NCI-H1105 treated with DMSO at 0.1 percent for 48 hours (cell line): ENCODE results near the gene TEKT5.
"Not testable (repeated sequence)": the region's sequence is repeated elsewhere in the genome, so short reads cannot be mapped to it uniquely, and the experiment has no call there.

Experiments used
- DNase-seq: peaks from one replicate; lab custom pipeline; 2025; lab: John Stamatoyannopoulos, UW

TEKT5 gene

GRCh38 chr16:10633429-10633828 lies 61.3 kb downstream of the TEKT5 start:
- DNase-seq = not testable (repeated sequence)

GRCh38 chr16:10631886-10632285 lies 62.8 kb downstream of the TEKT5 start:
- DNase-seq = no peak

DNA sequence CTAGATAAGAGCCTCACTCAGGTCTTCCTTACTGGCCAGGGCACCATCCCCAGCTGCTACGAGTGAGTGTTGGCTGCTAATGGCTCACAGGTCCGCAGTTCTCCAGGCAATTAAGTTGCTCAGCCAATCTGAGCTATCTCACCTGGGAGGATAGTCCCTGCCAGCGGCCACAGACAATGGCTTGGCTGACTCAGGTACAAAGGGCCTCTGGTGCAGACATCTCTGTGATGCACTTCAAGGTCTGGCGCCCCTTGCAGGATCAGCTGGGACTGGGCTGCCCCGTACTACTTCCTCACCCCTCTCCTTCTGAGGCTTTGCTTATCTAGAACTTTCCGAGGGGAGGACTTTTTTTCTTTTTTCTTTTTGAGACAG lies 65.2 kb downstream of the TEKT5 start:
- no peak for DNase-seq

DNA sequence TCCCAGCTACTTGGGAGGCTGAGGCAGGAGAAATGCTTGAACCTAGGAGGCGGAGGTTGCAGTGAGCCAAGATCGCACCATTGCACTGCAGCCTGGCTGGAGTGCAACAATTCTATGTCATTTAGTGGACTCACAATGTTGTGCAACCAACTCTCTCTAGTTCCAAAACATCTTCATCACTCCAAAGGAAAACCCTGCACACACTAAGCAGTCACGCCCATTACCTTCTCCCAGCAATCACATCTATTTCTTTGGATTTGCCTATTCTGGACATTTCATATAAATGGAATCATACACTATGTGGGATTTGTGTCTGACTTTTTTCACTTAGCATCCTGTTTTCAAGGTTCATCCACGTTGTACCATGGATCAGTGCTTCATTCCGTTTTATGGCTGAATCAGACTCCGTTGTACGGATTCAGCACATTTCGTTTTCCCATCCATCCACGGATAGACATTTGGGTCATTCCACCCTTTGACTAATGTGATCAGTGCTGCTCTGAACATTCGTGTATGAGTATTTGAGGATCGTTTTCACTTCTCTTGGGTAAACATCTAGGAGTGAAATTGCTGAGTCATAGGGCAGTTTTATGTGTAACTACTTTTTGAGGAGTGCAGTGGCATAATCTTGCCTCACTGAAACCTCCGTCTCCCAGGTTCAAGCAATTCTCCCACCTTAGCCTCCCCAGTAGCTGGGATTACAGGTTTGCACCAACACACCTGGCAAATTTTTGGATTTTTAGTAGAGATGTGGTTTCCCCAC lies 69.0 kb downstream of the TEKT5 start:
- no peak for DNase-seq

- no peak for DNase-seq
Observed at GRCh38 chr16:10624527-10624926, 70.2 kb downstream of the TEKT5 start.

- DNase-seq = no peak
Observed at GRCh38 chr16:10623059-10623458, 71.7 kb downstream of the TEKT5 start.

DNA sequence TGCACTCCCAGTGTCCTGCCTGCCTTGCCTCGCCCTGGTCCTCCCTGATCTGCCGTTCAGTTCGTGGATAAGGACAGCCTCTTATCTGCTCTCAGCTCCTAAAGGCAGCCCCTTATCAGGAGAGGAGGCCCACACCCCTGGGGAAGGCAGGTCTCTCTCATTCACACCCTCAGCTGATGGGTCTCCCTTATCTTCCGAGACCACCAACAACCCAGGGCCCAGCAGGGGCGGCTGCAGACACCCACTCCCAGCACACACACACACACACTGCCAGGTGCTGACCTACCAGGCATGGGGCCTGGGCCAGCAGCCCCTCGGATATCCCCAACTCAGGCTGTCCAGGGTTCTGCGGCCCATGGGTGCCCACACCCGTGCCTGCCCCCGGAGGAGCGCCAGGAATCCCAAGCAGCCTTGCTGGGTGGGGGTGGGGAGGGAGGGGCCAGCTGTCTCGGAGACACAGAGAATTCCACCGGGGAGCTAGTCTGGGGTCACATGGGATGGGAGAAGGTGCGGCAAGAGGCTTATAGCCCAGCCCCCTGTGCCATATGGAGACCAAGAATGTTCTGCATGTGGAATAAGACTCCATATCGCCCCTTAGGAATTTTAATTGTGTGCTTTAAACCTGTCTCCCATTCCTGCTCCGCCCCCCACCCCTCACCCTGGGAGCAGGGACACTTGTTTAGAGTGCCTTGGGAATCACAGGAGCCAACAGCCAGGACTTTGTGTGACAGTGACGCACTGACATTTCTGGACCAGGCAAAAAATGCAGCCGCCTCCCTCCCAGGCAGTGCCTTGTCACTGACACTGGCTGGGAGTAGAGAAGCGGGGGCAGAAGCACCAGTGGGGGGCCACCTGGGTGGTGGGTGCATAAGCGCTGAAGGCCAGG lies 72.5 kb downstream of the TEKT5 start:
- DNase-seq = no peak

- DNase-seq = not testable (repeated sequence)
Observed at GRCh38 chr16:10621216-10621949, 73.3 kb downstream of the TEKT5 start.

GRCh38 chr16:10620120-10620519 lies 74.6 kb downstream of the TEKT5 start:
- no peak for DNase-seq

DNA sequence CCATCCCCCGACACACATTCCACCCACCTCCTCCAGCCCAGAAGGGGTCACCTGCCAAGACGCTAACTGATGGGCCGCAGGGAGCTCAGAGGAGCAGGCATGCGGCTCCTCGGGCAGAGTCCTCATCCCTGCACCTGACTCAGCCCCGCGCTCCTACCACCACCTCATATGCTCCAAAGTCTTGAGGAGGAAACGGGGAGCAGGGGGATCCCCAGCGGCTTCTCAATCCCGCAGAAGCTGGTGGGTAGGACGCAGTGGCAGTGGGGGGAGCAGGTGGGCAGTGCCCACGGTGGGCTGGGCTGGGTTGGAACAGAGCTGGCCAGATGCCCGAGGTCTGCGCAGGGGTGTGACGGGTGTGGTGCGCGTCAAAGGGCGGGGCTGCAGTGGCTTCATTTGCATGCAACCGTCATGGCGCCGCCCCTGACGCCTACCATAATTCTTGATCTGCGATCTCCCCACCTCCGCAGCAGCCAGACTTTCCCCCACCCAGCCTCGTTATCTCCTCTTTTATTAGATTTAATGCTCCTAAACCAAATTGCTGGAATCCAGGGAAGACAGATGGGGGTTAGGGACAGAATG lies 75.4 kb downstream of the TEKT5 start:
- no peak for DNase-seq

DNA sequence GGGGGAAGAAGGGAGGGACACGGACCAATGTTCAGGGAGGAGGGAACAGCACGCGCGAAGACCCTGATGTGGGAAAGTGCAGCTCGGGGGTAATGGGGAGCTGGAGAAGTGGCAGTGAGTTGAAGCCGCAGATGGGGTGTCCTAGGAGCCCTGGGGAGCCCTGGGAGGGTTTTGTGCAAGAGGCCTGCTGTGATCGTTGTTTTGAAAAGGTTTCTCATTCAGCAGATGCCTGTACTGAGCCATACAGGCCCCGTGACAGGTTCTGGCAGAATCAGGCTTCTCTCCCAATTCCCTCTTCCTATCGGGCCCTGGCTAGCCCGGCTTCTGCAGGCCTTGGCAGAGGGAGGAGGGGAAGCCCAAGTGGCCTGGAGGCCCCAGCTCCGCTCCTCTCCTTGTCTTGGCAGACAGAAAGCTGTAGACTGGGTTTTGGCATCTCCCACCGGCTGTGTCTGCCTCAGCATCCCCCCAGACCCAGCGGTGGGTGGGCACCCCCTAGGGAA lies 76.0 kb downstream of the TEKT5 start:
- DNase-seq = no peak

DNA sequence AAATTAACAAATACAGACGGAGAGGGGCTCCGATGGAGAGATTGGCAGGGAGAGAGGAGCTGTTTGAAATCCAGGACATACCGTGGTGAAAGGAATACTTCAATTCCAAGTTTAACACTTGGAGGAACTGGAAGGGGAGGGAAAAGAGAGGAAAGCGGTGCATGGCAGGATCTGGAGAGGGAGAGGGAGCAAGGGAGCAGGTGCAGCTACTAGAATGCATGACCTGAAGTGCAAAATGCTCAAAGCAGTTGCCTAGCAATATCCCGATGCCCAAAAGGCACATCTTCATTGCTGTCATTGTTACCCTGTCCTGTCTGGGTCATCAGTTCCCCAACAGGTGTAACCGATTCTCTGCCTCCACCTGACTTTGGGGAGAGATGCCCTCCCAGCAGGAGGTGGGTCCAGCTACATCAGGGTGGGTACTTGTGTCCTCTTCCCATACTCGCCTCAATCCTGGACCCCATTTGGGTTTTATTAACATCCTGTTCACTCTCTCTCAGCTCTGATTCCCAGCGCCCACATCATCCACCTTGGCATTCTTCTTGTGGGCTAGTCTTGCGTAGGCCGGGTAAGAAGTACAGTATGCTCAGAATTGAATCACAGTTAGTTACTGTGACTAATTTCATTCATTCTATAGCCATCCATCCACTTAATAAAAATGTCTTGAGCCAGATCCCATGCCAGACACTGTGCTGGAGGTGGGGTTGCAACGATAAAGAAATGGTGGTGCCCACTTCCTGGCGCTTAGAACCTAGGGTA lies 76.9 kb downstream of the TEKT5 start:
- peak; percentile 40 for DNase-seq

GRCh38 chr16:10616756-10617640 lies 77.7 kb downstream of the TEKT5 start:
- peak; percentile 79 for DNase-seq

DNA sequence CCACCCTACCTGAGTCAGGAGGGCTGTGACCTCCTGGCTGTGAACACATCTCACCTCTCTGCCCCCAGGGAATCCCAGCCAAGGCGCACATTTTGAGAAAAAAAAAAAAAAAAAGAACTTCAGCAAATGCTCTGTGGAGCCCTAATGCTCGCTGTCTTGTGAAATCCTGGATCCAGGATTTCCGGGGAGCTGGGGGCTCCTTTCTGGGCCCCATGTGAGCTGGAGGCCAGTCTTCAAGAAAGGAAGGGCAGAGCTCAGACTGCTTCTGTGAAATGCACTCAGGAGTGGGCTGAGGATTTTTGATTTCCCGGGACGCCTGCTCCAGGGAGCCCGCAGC lies 78.3 kb downstream of the TEKT5 start:
- no peak for DNase-seq

DNA sequence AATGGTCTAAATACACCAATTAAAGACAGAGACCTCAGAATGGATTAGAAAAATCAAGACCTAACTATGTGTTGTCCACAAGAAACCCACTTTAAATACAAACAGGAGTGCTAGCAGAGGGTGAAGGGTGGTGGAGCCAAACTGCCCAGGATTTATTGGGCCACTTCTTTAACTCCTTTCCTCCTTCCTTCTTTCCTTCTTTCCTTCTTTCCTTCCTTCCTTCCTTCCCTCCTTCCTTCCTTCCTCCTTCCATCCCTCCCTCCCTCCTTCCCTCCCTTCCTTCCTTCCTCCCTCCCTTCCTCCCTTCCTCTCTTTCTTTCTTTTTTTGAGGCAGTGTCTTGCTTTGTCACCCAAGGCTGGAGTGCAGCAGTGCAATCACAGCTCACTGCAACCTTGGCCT lies 80.0 kb downstream of the TEKT5 start:
- DNase-seq = no peak

DNA sequence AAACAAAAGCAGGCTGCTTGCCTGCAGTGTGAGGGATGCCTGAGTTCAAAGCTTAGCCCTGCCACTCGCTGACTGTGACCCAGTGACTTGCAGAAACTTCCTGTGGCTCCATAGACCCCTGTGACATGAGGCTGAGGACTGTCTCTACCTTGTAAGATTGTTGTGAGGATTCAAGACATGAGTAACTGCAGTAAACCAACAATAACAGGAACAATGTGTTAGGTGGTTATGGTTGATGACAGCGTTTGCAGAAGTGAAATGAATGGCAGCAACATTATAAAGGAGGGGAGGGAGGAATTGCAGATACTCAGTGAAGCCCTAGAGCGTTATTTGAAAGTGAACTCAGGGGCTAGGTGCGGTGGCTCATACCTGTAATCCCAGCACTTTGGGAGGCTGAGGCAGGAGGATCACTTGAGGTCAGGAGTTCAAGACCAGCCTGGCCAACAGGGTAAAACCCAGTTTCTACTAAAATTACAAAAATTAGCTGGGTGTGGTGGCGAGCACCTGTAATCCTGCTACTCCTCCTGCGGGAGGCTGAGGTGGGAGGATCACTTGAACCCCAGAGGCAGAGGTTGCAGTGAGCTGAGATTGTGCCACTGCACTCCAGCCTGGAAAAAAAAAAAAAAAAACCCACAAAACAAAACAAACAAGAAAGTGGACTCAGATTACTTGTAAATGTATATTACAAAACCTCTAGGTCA lies 80.8 kb downstream of the TEKT5 start:
- DNase-seq = no peak

GRCh38 chr16:10612649-10613179 lies 82.0 kb downstream of the TEKT5 start:
- DNase-seq = no peak

DNA sequence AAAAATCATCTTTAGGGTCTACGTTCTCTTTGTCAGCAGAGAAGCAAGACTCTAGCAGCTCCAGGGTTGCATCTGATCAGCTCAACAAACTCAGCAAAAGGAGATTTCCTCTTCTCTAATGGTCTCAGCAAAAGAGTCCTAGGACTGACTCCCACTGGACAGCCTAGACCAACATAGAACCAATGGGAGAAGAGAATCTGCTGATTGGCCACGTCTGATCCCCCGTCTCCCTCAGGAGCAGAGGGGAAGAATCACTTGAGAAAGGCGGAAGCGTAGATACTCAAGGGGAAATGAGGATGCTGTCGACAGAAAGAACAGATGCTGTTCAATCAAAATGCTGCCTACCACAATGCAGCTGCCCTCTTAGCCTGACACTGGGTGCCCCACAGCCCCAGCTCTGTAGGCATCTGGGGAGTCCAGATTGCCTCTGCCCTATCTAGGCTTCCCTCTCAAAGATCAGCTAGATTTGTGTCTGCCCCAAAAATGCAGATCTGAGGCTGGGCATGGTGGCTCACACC lies 82.8 kb downstream of the TEKT5 start:
- no peak for DNase-seq

DNA sequence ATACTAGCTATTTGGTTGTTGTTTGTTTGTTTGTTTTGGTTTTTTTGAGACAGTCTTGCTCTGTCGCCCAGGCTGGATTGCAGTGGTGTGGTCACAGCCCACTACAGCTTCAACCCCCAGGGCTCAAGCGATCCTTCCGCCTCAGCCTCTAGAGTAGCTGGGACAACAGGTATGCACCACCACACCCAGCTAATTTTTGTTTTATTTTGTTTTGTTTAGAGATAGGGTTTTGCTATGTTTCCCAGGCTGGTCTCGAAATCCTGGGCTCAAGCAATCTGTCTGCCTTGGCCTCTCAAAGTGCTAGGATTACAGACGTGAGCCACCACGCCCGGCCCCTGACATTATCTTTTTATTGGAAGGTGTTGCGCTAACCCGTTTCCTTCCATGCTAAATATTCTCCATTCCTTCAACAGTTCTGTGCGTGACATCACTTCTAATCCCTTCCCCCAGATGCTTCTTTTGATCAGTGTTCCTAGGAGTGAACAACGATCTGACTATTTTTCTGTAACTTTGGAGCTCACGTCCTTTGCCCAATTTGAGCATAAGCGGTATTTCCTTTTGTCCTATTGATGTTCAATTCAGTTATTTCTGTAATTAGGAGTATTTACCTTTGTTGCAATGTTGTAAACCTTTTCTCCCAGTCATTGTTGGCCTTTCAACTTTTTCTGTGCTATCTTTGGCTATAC lies 84.1 kb downstream of the TEKT5 start:
- no peak for DNase-seq
